HG02759 (cell line): ENCODE results near the gene DNAJC5.
"Not testable (repeated sequence)": the region's sequence is repeated elsewhere in the genome, so short reads cannot be mapped to it uniquely, and the experiment has no call there.

Experiments used
- ATAC-seq: cut with Tn5 transposase; IDR thresholded peaks from one replicate; pipeline ENCODE4 v1.9.1; 2021; ENCODE audit warnings: mild to moderate bottlenecking, moderate library complexity; ENCODE audit not compliant: unreplicated experiment

DNAJC5 gene

GRCh38 chr20:63894358-63895201, at the start of gene DNAJC5:
DNAJC5 (plus strand) TSS chr20:63895126; CDS start chr20:63928346, 33,220 bp downstream.
- peak; percentile 86 for ATAC-seq

DNA sequence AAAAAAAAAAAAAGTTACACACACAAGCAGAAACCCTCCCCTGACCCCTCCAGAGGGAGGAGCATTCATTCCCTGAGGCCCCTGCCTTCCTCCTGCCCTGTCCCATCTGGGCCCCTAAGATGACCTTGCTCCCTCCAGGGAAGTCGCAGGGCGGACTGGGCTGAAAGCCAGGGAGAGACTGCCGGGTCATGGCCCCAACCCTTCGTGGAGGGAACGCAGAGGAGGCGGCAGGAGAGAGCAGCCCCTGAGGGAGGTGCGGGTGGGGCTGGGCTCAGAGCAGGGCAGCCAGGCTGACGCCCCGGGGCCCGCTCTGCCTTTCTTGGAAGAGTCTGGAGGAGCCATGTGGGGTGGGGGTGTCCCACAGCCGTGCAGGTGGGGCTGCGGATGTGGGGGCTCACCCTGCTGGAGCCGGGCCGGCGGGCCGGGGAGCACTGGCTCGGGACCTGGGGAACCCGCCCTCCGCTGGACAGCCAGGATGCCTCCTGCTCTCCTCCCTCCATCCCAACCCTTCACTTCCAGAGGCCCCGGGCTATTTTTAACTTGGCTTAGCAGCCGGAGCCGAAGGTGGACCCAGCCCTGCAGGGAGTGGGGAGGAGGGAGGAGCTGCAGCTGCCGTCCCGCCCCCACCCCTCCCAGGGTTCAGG, 48.7 kb upstream of the DNAJC5 start:
- no peak for ATAC-seq

- no peak for ATAC-seq
Measured at GRCh38 chr20:63846888-63847236, 48.1 kb upstream of the DNAJC5 start.

DNA sequence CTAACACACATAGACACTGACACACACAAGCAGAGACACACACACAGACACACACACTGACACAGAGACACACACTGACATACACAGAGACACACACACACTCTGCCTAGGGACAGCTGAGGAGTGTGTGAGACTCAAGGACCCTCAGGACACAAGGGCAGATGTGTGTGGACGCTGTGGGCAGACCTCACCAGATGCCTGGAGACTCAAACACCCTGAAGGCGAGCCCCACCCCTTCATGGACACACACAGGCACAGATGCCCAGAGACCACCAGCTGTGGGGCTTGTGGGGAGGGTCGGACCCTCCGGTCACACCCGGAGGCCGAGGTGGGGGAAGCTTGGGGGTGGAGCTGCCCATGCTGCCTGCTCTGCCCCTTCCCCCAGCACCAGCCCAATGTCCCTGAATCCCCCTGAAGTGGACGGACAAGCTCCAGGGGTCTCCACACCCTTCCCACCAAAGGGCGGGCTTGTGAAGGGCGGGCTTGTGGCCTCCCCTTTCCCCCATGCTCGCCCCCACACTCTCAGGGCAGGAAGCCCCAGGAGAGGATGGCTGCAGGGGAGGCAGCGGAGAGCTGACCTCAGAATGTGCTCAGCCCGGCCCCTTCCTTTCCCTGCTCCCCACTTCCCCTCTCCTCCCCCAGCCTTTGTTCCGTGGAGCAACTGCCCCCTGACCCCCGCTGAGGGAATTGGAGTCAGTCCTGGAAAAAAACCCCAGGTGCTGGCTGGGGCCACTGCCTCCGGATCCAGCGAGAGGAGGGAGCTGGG, 47.5 kb upstream of the DNAJC5 start:
- no peak for ATAC-seq

GRCh38 chr20:63848003-63848911, 46.7 kb upstream of the DNAJC5 start:
- ATAC-seq, result no peak

GRCh38 chr20:63850689-63851547, 44.0 kb upstream of the DNAJC5 start:
- peak; percentile 79 for ATAC-seq

- not testable (repeated sequence) for ATAC-seq
Measured at GRCh38 chr20:63851548-63851943, 43.4 kb upstream of the DNAJC5 start.

GRCh38 chr20:63853733-63854068, 41.2 kb upstream of the DNAJC5 start:
- ATAC-seq, result not testable (repeated sequence)

DNA sequence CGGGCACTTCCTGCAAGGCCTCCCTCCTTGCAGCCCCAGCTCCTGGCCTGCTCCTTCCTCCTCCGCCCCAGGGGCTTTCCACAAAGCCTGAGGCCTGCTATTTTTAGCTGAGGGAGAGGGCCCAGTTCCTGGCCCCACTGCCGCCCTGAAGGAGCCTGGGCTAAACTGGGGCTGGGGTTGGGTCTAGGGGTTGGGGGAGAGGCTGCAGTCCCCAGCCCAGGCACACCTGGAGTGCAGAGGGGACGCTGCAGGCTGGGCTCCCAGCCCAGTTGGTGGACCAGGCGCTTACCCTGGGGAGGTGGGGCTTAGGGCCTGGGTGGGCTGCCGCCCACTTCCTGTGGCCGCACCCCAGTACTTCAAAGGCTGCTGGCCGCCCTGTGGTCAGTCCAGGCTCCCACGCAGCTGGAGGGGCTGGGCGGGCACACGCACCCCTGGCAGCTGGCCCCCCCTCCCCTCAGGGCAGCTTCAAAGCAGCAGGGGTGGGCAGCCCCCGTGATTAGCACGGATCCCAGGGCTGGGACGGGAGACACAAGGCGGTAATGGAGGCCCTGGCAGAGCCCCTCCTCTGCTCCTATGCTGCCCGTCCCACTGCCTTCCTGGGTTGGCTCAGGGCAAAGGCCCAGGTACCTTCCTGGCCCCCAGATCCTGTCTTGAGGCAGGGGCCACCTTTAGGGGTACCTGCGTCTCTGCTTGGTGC, 40.7 kb upstream of the DNAJC5 start:
- ATAC-seq, result no peak

DNA sequence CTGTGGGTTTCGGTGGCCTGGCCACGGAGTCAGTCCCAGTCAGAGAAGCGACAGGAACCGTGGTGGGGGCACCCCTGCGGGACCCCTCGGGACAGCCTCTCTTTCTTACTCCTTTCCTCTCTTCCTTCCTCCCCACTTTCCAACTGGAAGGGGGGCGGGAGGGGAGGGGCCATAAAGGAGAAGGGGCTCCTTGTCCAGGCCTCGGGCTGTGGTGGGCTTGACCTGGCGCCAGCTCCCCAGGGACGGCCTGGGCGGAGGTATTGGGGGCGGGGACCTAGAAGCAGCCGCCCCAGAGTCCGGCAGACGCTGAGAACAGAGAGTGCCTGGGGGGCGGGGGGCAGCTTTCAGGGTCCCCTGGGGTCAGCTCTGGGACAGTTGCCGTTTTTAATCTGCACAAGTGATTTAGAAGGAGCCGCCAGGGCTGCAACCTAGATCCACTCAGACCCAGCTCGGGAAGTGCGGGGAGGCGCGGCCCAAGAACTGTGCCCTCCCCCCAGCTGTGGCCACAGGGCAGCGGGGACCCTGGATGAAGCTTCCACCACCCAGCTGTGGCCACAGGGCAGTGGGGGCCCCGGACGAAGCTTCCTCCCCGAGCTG, 40.1 kb upstream of the DNAJC5 start:
- ATAC-seq, result no peak

- ATAC-seq, result no peak
Measured at GRCh38 chr20:63855363-63856097, 39.4 kb upstream of the DNAJC5 start.

DNA sequence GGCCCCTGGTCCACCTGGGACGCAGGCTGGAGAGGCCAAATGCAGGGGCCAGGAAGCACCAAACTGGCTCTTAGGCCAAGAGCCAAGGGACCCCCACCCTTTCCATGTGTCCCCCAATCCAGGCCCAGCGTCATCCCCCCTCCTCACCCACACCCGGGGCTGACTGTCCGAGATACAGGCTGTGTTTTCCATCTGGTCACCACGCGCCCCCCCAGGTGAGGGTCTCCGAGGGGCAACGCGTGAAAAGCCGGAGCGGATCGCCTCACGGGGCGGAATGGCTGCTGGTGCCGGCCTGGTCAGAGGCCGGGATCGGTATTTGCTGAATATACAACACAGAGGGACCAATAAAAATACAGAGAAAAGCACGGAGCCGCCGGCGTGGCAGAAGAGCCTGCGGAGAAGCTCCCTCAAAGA, 38.8 kb upstream of the DNAJC5 start:
- no peak for ATAC-seq

GRCh38 chr20:63857764-63858392, 37.0 kb upstream of the DNAJC5 start:
- ATAC-seq, result no peak

DNA sequence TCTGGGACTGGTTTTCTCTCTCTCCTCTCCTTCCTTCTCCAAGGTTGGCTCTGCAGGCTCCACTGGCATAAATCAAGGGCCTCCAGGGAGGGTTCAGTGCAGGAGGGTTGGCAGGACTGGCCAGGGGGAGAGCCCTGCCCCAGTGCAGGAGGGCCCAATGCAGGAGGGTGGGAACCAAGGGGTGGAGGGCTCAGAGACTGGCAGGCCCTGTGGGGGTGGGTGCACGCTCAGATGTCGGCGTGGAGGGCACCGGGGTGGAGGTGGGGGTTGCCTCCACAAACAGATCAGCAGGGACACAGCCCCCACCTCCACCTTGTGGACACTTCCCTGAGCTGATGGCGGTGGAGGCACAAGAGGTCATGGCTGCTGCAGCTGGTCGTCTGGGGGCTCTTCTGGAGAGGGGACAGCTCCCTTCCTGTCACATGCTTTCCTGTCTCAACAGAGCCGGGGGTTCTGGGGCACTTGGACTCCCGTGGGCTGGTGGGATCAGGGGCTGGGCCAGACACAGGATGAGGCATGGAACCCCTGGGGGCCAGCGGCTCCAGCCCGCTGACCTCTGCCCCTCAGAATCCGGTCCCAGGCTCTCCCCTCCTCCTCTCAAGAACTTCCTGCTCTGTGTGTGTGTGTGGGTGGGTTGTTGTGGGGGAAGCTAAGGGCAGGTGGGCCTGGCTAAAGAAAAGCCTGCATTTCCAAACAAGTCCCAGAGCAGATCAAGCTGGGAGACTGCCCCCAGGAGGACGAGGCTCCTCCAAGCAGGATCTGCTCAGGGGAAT, 36.3 kb upstream of the DNAJC5 start:
- no peak for ATAC-seq

DNA sequence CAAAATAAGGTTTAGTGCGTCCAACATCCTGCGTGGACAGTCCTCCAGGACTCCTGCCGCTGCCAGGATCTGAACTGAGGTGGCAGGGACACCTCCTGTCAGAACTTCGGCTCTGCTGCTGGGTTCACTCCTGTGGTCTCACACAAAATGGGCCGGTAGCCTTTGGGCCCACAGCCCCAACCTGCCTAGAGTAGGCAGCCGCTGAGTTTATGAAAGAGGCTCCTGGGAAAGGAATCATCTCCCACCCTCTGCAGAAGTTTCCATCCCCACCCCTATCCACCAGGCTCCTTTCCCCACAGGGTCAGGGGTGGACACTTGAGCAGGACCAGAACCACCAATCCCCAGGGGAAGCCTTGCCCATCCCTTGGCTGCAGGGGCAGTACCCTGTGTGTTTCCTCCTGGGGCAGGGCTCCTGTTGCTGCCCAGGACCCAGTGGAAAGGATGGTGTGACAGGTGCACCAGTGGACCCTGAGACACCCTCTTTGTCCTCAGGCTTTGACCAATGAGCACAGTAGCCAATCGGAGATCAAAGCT, 35.7 kb upstream of the DNAJC5 start:
- ATAC-seq, result no peak

- ATAC-seq, result no peak
Measured at GRCh38 chr20:63860325-63861051, 34.4 kb upstream of the DNAJC5 start.
